HG03039 (cell line): ENCODE results near the gene SP140.
"Not testable (repeated sequence)": the region's sequence is repeated elsewhere in the genome, so short reads cannot be mapped to it uniquely, and the experiment has no call there.

Experiments
- ATAC-seq: cut with Tn5 transposase; IDR thresholded peaks from one replicate; pipeline ENCODE4 v1.9.1; 2021; ENCODE audit warnings: mild to moderate bottlenecking, moderate library complexity; ENCODE audit not compliant: unreplicated experiment

The SP140 gene

GRCh38 chr2:230225486-230225885 is at the start of gene SP140:
Gene SP140, plus strand, starts transcription at chr2:230225736. Its CDS starts 109 bp downstream, at chr2:230225845.
- ATAC-seq: peak; percentile 70

- no peak for ATAC-seq
Observed at GRCh38 chr2:230176996-230177395, 48.5 kb upstream of the SP140 start.

GRCh38 chr2:230178546-230179485 is 46.7 kb upstream of the SP140 start:
- ATAC-seq: no peak

- no peak for ATAC-seq
Observed at GRCh38 chr2:230179907-230180306, 45.6 kb upstream of the SP140 start.

GRCh38 chr2:230181195-230181594 is 44.3 kb upstream of the SP140 start:
- ATAC-seq: no peak

- no peak for ATAC-seq
Observed at GRCh38 chr2:230184727-230185578, 40.6 kb upstream of the SP140 start.

GRCh38 chr2:230202430-230203109 is 23.0 kb upstream of the SP140 start:
- ATAC-seq: peak; percentile 55

- peak; percentile 28 for ATAC-seq
Observed at GRCh38 chr2:230203110-230203676, 22.3 kb upstream of the SP140 start.

- no peak for ATAC-seq
Observed at GRCh38 chr2:230205034-230205433, 20.5 kb upstream of the SP140 start.

GRCh38 chr2:230205721-230206120 is 19.8 kb upstream of the SP140 start:
- ATAC-seq: no peak

GRCh38 chr2:230208576-230208975 is 17.0 kb upstream of the SP140 start:
- no peak for ATAC-seq

GRCh38 chr2:230209422-230210051 is 16.0 kb upstream of the SP140 start:
- ATAC-seq: no peak

GRCh38 chr2:230216489-230216888 is 9.0 kb upstream of the SP140 start:
- ATAC-seq: no peak

GRCh38 chr2:230217424-230217823 is 8.1 kb upstream of the SP140 start:
- ATAC-seq: no peak

GRCh38 chr2:230218421-230218820 is 7.1 kb upstream of the SP140 start:
- ATAC-seq: no peak

GRCh38 chr2:230219419-230220331 is 5.9 kb upstream of the SP140 start, which contains the start of gene SP110:
Gene SP110, minus strand, starts transcription at chr2:230219984. Its CDS starts 3,057 bp downstream, at chr2:230216927.
- peak; percentile 70 for ATAC-seq

- no peak for ATAC-seq
Observed at GRCh38 chr2:230220347-230220969, 5.1 kb upstream of the SP140 start.

GRCh38 chr2:230221493-230221892 is 4.0 kb upstream of the SP140 start:
- ATAC-seq: no peak

- ATAC-seq: not testable (repeated sequence)
Observed at GRCh38 chr2:230222829-230223228, 2.7 kb upstream of the SP140 start.
